Endothelial cell of hepatic sinusoid (primary cell): ENCODE measurements around the gene WDR4.

ENCODE experiments used
- in situ Hi-C: cut with HindIII; loops from 2 replicates; pipeline ENCODE4 v1.10.0; 2017; ENCODE audit warnings: low sequenced_read_pairs

WDR4 gene

DNA sequence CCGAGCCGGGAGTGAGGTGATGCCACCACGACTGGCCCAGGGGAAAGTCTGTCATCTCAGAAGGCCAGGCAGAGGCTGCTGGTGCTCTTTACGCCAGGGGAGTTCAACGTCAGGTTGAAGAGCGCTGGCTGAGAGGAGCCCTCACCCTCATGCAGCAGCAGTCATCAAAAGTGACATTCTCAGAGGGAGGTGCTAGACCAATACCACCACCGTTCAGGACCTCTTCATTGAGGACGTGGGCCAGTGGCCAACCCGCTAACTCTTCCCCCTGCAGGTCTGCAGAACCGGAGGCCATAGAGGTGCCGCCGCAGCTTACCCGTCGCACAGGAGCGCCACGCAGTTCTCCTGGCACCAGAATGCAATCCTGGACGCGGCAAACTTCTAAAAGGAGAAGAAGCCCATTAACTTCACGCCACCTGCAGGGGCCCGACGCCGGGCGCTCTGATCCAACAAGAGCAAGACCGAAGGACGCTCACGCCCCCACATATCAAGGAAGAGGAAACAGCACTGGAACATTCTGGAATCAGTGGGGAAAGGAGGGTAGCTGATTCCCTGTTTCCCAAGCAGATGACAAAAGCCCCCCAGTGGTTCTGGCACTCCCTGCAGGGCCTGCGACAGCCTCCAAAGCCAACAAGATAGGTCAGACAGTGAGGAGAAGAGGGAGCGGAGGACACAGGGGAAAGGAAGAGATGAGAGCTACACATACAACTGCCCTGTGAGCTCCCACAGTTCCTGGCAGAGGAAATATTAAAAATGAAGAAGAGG, 24.9 kb downstream of the WDR4 start:
- in situ Hi-C loops: no loop called here

DNA sequence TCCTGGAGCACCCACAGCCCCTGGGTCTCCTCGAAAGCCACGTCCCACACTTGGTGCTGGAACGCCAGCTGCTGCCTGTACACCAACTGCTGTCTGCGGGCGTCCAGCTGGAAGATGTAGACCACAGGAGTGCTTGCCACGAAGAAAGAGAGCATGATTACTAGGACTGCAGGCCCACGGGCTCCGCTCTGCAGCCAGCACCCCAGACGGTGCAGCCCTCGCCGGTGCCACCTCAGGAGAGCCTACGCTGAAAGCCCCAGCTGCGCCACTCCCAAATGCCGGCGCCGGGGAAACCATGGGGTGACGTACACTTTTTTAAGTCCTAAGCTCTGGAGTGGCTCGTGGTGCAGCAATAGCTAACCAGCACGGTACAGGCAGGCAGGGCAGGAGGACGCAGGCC, 25.7 kb downstream of the WDR4 start:
- in situ Hi-C loops: no loop called here

DNA sequence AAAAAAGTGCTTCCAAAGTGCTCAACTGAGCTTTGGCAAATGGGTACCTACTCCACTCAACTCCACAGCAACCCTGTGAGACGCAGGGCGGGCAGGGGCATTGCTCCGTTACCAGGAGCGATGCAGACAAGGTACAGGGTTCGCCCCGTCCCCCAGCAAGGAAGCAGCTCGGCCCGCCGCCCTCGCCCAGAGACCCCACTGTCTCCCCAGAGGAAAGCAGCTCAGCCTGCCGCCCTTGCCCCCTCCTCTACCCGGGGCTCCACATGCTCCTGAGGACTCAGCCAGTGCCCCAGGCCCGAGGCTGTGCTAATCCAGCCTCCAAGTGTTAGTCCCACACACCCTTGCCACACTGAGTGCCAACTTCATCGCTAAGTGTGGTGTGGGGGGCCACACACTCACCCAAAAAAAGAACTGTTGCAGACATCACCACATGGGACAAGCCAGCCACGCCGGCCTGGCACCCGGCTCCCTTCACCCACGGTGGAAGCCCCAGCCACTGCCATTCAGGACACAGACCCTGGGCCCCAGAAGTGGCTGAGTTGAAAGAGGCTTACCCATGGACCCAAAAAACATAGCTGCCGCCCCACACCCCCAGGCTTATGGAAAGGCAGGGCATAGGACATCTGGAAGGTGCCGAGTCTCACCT, 26.3 kb downstream of the WDR4 start:
- in situ Hi-C loops: no loop called here

DNA sequence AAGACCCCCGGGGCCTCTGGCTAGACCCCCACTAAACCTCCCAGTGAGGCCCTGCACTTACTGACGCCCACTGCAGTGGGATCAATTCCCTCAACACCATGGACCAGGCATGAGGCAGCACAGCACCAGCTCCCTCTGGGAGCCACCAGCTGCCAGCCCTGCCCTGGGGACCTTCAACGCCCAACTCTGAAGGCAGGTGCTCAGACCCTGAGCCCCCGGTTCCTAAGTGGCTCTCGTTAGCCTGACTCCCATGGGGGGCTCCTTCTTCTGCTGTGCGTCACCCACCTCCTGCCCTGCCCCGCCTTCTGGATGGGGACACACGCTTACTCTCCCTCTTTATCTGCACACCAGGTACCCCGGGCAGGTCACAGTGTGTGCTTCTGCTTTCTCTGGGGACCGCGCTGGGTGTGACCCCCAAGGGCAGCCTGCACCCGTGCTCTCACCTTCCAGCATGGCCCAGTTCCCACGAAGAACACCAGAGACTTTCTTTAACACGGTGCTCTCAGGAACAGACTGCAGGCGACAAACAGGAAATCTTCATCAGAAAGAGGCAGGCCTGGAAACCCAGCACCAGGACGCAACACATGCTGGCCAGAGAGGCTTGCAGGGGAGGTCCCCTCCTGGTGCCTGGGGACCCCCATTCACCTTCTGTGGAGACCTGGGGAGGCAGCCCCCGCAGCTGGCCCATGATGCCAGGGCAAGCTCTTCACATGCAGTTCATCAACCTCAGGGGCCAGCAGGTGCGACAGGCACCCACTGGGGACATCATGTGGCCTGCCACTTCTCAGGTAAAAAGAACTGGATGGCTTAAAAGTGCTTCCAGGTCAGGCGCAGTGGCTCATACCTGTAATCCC, 27.3 kb downstream of the WDR4 start:
- in situ Hi-C loops: no loop called here

DNA sequence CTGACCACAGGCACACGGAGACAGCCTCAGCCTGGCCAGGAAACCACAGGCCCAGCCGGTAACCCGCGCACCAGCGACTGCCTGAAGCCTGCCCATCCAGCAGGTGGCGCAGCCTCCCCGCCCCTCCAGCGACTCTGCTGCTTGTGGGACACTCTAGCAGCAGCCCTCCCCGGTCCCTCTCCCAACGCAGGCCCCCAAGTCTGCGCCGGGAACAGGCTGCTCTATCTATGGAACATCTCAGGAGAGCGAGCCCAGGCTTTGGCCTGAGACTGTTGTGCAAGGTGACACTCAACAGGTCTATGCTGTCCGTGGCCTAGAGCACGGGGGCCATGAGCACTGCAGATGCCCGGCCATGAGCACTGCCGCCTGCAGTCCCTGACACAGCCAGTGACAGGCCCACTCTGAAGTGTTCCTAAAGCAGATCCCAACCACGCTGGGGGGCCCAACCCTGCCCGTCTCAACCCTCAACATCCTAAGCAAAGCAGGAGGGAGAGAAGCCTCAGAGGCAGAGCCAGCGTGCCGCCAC, 28.4 kb downstream of the WDR4 start:
- in situ Hi-C loops: no loop called here

DNA sequence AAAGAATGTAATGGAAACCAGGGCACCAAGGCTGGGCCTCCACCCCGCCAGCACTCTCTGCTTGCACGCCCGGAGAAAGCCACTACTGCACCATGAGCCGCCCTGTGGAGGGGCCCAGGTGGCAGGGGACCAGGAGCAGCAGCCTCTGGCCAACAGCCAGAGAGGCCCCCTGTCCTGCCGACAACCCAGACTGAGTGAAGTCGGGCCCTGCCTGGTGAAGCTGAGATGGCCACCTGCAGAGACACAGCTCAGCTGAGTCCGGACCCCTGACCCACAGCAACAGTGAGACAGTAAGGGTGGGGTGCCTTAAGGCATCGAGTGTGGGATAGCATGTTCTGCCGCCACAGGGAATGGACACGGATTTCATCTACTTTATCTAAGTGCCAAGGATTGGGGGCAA, 28.9 kb downstream of the WDR4 start:
- in situ Hi-C loops: no loop called here

DNA sequence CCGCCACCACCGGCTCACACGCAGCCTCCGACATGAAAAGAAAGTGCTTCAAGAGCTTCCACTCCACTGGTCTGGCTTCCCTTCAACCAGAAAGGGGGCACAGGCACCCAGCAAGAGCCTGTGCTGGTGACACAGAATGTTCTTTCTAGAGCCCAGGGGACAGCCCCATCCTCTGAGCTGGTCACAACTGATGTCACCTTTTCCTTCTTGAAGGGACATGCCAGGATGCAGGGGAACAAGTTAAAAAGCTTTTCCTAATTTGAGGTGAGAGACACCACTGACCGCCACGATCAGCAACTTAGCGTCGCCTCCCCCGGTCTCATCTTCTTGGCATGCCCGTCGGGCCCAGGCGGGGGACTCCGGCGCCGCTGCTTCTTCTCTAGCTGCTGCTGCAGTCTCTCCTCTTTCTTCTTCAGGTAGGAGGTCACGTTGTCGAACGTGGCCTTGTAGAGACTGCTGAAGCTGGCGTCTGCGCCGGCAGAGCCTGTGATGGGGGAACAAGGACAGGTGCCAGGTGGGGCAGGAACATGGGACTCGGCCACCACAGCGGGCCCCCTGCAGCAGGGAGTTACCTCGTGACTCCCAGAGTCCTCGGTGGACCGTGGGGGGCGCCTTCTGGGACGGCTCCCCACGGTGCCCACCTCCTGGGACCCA, 29.5 kb downstream of the WDR4 start:
- in situ Hi-C loops: loop anchor here (10.0 kb wide), 1 partner anchor 255 kb away; no protein-coding TSS in a partner anchor

DNA sequence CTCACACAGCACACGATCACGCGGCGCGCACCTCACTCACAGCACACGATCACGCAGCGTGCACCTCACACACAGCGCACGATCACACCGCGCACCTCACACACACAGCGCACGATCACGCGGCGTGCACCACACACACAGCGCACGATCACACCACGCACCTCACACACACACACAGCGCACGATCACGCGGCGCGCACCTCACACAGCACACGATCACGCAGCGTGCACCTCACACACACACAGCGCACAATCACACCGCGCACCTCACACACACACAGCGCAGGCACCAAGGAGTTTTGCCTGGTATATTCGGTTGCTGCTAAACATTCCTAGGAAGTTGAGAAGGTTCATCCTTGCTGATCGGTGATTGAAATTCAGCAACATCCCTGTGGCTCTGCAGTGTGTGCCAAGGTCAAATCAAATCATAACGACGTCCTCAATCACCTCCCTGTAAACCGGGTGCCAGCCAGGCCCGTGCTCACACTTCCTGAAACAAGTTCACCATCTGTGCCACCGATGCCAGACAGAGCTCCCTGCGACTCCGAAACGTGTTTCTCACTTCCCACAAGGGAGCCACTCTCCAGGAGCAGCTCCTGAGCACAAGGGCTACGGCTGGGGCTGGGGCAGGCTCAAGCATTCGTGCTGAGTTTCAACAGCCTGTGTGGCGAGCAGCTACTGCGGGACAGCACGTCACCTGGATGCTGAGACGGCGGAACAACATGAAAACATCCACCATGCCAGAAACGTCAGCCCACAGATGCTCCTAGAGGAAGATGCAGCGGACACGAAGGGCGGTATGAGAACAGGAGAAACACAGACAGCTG, 30.2 kb downstream of the WDR4 start:
- in situ Hi-C loops: loop anchor here (10.0 kb wide), 1 partner anchor 254 kb away; no protein-coding TSS in a partner anchor

- in situ Hi-C loops: loop anchor here (10.0 kb wide), 1 partner anchor 254 kb away; no protein-coding TSS in a partner anchor
Measured at GRCh38 chr21:42848144-42848931, 31.0 kb downstream of the WDR4 start.

DNA sequence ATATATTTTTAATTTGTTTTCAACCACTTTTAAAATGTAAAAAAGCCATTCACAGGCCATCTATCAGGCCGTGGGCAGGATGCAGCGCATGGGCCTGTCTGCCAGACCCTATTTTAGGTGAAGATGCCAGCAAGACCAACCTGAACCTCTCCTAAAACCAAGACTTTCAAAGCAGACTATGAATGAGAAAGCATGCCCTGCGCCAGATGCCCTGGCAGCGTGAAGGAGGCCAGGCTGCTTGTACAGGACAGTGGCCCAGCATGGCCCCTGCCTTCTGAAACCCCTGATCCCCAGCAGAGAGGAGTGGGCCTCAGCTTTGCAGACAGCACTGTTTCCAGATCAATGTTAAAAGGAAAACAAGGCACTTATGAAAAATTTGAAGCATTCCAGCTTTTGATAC, 31.6 kb downstream of the WDR4 start:
- in situ Hi-C loops: loop anchor here (10.0 kb wide), 1 partner anchor 253 kb away; no protein-coding TSS in a partner anchor

DNA sequence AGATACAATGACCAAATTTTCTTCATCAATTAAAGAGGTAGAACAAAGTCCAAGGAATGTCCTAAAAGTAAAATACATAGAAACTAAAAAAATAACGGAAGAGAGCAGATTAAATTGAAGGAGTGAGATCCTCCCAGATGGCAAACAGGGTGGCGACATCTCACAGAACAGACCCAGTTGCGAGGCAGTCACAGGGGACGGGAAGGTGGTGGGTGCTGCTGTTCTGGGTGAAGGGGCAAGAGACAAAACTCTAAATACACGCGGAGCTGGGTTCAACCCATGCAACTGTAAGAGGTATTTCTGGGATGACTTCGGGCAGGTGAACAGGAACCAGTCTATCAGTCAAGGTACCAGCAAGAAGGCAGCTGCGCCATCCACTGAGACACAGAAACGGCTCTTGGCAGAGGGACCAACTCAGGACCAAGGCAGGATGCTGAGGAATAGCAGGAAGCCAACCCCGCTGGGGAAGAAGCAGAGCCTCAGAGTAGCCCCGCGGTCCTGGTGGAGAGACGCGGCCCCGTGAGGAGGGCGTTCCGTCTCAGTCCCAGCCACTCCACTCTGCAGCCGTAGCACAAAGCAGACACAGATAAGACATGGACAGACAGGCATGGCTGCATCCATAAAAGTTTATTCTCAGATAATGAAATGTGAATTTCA, 32.2 kb downstream of the WDR4 start:
- in situ Hi-C loops: loop anchor here (10.0 kb wide), 1 partner anchor 252 kb away; no protein-coding TSS in a partner anchor

- in situ Hi-C loops: loop anchor here (10.0 kb wide), 1 partner anchor 251 kb away; no protein-coding TSS in a partner anchor
Measured at GRCh38 chr21:42846221-42846620, 33.1 kb downstream of the WDR4 start.

- in situ Hi-C loops: loop anchor here (10.0 kb wide), 1 partner anchor 251 kb away; no protein-coding TSS in a partner anchor
Measured at GRCh38 chr21:42845296-42845965, 33.9 kb downstream of the WDR4 start.

GRCh38 chr21:42844411-42845113, 34.8 kb downstream of the WDR4 start:
- in situ Hi-C loops: loop anchor here (10.0 kb wide), 1 partner anchor 250 kb away; no protein-coding TSS in a partner anchor

DNA sequence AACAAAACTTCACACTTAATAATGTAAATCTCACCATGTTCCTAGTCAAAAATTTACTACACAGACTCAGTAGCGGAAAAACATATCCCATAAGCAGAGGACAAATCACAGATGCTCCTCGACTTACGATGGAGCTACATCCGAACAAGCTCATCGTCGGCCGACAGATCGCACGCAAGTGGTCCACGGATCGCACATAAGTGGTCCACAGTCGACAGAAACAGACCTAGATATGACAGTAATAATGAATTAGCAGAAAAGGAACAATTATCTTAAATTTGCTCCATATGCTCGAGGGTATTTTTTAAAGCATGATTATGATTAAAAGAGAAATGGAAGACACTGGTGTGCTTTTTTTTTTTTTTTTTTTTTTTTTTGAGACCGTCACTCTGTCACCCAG, 36.3 kb downstream of the WDR4 start:
- in situ Hi-C loops: loop anchor here (10.0 kb wide), 1 partner anchor 248 kb away; no protein-coding TSS in a partner anchor

DNA sequence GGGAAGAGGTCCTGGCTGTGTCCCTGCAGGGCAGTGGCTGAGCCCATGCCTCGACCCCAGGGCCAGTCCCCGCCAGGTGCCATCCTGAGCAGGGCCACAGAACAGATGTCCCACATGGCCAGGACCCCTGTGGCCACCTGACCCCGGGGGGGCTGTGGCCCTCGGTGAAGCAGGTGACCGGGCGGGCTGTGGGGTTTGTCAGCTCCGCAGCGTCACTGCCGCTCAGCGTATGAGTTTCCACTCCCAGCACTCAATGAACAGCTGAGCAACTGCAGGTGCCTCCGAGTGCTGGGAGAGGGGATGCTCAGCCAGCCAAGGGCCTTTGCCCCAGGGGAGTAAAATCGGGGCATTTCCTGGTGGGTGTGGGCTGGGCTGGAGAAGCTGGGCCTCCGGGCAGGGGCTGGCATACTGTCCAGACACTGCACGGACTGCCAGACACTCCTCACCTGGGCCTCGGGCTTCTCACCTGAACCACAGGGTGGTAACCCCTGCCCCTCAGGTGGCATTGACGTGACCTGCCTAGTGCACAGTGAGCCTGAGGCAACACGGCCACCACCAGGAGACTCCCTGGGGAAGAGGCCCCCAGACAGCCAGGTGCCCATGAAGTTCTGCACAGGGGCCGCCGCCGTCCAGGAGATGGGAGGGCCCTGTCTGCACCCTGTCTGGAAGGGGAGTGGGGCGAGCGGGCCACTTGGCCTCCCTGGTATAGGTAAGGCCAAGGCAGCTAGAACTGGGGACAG, 37.3 kb downstream of the WDR4 start:
- in situ Hi-C loops: loop anchor here (10.0 kb wide), 1 partner anchor 247 kb away; no protein-coding TSS in a partner anchor
